GM19324 (cell line): ENCODE measurements around the gene CLMN.

Experiments
- ATAC-seq: cut with Tn5 transposase; IDR thresholded peaks from one replicate; pipeline ENCODE4 v1.9.1; 2021; ENCODE audit warnings: mild to moderate bottlenecking, moderate library complexity; ENCODE audit not compliant: unreplicated experiment, low FRiP score

CLMN gene

GRCh38 chr14:95265106-95266094 is 54.3 kb downstream of the CLMN start:
- peak; percentile 84 for ATAC-seq

GRCh38 chr14:95264271-95264973 is 55.3 kb downstream of the CLMN start:
- no peak for ATAC-seq

GRCh38 chr14:95263527-95264231 is 56.0 kb downstream of the CLMN start:
- no peak for ATAC-seq

- no peak for ATAC-seq
These were observed 57.2 kb downstream of the CLMN start for GRCh38 chr14:95262511-95262891.

GRCh38 chr14:95261616-95262510 is 57.8 kb downstream of the CLMN start:
- ATAC-seq, result no peak

GRCh38 chr14:95260537-95261361 is 59.0 kb downstream of the CLMN start:
- no peak for ATAC-seq

- no peak for ATAC-seq
These were observed 60.7 kb downstream of the CLMN start for GRCh38 chr14:95258754-95259593.

GRCh38 chr14:95258156-95258555 is 61.6 kb downstream of the CLMN start:
- no peak for ATAC-seq

GRCh38 chr14:95257521-95257920 is 62.2 kb downstream of the CLMN start:
- no peak for ATAC-seq

GRCh38 chr14:95256776-95257060 is 63.0 kb downstream of the CLMN start:
- ATAC-seq, result no peak

GRCh38 chr14:95256002-95256775 is 63.5 kb downstream of the CLMN start:
- ATAC-seq, result no peak

- ATAC-seq, result no peak
These were observed 64.2 kb downstream of the CLMN start for GRCh38 chr14:95255487-95255886.

- no peak for ATAC-seq
These were observed 64.7 kb downstream of the CLMN start for GRCh38 chr14:95255013-95255412.

GRCh38 chr14:95254288-95254687 is 65.4 kb downstream of the CLMN start:
- no peak for ATAC-seq

- ATAC-seq, result no peak
These were observed 66.6 kb downstream of the CLMN start for GRCh38 chr14:95253039-95253630.

- no peak for ATAC-seq
These were observed 67.5 kb downstream of the CLMN start for GRCh38 chr14:95252219-95252618.

- no peak for ATAC-seq
These were observed 68.8 kb downstream of the CLMN start for GRCh38 chr14:95250936-95251335.
